Hematopoietic multipotent progenitor cell (in vitro differentiated cells): ENCODE data around the gene WDR31. TPM values are rescaled to one million over a fixed set of nuclear protein-coding genes. Genes with fewer than 3 reads are reported as not detected.
"Not testable (repeated sequence)": the region's sequence is repeated elsewhere in the genome, so short reads cannot be mapped to it uniquely, and the experiment has no call there.

Experiments used
- DNase-seq, 3 donors: peaks; one replicate each; pipeline ENCODE4 v3.0.0-alpha.2; 2011 to 2015; ENCODE audit warnings: low read depth in 2 of 3, low spot score in 2 of 3
- total RNA-seq: library from RNA; depleted of rRNA; stranded (reverse); fragments of >200 nt; gene quantifications from one replicate; pipeline ENCODE4 v1.2.3, GENCODE V29; 2012

WDR31 gene
- 3.2 TPM for total RNA-seq

DNA sequence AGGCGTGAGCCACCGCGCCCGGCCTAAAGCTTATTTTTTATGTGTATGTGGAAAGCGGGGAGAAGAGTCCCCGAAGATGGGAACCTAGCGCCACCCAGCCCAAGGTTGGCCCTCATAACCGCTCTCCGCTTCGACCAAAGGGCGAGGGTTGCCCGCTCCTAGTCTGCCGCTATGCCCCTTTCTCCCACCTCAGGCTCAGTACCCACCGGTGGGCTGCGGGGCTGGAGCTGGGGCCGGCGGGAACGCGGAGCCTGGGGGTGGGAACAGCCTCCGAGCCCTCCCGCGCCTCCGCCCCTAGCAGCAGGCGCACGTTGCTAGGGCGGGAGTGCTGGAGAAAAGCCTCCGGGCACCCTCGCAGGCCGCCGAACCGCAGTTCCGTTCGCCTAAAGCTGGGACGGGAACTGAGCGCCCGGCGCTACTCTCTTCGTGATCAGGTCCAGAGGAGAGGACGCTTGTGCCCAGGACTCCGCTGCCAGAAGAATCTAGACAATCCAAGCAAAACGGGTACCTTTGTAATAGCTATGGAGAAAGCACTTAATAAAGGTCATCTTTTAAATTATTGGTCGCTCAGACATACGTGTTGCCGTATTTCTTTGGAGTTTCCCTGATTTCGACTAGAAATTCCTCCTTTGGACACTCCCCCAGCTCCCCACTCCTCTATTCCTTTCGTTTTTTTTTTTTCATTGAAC, at the start of gene WDR31:
TSS of gene WDR31 (minus strand) at position 265 of the 689 bp plus-strand sequence. CDS start 8,253 bp downstream, outside the sequence.
- peak; percentile 65 to 84 (median 83) for DNase-seq

DNA sequence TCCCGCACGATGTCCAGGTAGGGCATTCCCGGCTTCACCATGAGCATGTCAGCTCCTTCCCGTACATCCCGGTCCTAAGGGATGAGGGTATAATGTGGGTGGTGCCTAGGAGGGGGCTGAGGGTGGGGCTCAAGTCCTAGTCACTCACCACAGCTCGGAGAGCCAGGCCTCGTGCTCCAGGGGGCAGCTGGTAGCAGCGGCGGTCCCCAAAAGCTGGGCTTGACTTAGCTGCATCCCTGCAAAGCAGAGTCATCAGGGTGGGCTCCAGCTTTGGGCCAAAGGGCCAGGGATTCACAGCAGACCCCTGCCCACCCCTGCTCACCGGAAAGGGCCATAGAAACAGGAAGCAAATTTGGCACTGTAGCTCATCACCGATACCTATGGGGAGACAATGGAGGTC, 49.4 kb upstream of the WDR31 start:
- DNase-seq: no peak

DNA sequence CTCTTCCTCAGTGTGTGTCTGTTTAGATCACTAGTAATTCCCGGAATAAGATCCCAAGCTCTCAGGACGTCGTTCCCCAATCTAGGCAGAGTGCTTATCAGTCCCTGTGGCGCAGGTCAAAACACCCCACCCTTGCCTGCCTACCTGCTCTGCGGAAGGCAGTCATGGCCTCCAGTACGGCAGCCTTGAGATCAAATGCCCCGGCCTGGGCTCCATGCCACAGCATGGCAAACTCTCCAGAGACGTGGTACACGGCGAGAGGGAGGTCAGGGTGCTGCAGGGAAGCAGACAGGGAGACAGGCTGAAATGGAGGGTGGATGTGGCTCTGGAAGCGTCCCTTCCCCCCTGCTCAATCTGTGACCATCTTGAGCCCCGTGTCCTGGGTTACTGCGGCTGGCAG, 48.8 kb upstream of the WDR31 start:
- DNase-seq: no peak

DNA sequence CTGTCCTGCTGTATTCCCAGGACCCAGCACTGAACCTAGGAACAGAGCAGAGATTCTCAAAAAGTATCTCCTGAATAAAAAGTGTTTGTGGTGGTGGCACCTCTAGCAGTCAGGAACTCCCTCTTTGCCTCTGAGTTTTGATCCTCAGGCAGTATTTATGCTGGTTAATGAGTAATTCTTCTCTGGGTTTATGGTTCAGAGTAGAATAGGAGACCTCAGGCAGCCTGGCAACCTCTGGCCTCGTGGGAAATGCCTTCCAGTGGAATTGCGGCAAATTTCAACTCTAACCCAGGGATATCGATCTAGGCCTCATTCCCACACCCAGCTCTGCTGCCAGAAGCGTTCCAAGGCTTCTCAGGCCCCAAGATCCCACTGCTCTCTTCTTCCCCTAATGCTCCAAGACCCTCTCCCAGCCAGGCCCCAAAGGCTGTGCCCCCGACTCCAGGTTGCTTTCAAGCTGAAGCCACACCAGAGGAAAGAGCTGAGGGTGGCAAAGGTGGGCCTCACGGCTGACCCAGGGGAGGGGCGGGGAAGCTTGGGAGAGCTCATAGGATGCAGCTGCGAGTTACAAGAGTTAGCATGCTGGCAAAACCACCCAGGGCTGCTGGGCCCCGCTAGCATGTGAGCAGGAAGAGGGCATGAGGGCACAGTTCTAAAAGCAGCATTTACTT, 47.6 kb upstream of the WDR31 start:
- DNase-seq: no peak

DNA sequence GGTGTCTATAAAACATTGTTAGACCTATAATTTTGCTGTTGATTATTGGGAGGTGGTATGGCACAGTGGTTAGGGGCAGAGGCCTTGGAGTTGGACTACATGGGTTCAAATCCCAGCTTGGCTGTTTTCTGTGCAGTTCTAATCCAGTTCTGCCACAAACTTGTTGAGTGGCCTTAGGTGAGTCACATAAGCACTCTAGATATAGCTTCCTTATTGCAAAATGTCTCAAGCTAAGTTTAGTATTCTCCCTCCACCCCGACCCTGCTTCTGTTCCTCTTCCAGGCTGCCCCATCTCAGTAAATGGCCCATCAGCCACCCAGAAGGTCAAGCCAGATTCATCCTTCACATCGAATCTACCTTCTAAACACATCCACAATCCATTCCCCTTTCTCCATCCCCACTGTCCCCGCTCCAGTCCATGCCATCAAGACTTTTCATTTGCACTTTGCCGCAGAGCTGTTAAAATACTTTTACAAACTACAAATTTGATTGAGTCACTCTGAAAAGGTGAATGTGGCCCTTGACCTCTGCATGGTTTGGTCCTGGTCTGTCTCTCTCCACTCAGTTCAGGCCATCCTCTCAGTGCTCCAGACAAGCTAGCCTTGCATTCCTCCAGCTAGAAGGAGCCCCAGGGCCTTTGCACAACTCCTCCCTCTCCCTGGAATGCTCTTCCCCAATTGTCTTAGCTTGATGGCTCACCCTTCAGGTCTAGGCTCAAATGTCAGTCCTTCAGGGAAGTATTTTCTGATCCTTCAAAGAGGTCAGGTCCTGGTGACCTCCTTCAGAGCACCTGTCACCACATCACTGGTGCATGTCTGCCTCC, 46.7 kb upstream of the WDR31 start:
- DNase-seq: no peak

DNA sequence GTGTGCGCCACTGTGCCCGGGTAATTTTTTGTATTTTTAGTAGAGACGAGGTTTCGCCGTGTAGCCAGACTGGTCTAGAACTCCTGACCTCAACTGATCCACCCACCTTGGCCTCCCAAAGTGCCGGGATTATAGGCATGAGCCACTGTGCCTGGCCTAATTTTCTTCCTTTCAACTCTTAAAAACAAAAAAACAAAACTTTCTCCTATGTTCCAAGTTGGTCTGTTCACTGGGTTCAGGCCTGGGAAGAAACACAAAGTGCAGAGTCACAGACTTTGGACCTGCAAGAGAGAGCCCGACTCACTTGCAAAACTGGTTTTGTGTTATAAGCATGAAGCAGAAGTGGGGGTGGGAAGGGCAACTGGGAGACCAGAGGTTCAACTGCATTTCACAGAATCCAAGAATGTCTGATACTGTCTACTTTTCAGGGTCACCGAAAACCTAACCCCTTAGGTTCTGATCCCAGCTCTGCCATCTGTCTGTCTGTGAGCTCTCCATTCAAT, 41.9 kb upstream of the WDR31 start:
- no peak for DNase-seq

DNA sequence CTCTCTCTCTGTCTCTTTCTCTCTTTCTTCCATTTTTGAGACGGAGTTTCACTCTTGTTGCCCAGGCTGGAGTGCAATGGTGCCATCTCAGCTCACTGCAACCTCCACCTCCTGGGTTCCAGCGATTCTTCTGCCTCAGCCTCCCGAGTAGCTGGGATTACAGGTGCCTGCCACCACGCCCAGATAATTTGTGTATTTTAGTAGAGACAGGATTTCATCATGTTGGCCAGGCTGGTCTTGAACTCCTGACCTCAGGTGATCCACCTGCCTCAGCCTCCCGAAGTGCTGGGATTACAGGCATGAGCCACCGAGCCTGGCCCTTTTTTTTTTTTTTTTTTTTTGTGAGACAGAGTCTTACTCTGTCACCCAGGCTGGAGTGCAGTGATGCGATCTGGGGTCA, 41.4 kb upstream of the WDR31 start:
- DNase-seq: not testable (repeated sequence)

DNA sequence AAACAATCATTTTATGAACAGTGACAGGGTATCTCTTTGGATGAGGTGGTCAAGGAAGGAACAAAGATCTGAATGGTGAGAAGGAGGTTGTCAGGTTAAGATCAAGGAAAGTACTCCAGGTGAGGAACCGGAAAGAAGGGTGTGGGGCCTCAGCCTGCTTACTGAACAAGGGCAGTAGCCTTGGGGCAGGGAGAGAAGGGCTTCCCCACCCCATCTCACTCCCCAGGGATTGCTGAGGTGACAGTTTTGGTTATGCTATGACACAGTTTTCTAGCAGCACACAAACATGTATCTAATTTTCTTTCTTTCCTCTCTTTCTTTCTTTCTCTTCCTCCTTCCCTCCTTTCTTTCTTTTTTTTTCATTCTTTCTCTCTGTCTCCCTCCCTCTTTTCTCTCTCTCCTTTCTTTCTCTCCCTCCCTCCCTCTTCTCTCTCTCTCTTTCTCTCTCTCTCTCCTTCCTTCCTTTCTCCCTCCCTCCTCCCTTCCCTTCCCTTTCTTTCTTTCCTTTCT, 40.8 kb upstream of the WDR31 start:
- DNase-seq: no peak

DNA sequence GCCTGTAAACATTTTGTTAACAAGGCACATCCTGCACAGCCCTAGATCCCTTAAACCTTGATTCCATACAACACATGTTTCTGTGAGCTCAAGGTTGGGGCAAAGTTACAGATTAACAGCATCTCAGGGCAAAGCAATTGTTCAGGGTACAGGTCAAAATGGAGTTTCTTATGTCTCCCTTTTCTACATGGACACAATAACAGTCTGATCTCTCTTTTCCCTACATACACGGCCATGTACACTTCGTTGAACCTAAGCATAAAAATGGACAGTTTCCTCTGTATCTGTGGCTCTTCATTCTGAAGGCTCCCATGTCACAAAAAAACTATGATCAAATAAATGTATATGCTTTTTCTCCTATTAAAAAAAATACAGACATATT, 39.7 kb upstream of the WDR31 start:
- DNase-seq: not testable (repeated sequence)

DNA sequence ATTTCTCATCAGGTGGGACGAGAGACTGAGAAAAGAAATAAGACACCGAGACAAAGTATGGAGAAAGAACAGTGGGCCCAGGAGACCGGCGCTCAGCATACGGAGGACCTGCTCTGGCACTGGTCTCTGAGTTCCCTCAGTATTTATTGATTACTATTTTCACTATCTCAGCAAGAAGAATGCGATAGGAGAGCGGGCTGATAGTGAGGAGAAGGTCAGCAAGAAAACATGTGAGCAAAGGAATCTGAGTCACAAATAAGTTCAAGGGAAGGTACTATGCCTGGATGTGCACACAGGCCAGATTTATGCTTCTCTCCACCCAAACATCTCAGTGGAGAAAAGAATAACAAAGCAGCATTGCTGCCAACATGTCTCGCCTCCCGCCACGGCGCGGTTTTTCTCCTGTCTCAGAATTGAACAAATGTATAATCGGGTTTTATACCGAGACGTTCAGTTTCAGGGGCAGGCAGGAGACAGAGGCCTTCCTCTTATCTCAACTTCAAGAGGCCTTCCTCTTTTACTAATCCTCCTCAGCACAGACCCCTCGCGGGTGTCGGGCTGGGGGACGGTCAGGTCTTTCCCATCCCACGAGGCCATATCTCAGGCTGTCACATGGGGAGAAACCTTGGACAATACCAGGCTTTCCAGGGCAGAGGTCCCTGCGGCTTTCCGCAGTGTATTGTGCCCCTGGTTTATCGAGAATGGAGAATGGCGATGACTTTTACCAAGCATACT, 39.2 kb upstream of the WDR31 start:
- DNase-seq: peak in 2 of 3 donors; percentile 17 to 33

DNA sequence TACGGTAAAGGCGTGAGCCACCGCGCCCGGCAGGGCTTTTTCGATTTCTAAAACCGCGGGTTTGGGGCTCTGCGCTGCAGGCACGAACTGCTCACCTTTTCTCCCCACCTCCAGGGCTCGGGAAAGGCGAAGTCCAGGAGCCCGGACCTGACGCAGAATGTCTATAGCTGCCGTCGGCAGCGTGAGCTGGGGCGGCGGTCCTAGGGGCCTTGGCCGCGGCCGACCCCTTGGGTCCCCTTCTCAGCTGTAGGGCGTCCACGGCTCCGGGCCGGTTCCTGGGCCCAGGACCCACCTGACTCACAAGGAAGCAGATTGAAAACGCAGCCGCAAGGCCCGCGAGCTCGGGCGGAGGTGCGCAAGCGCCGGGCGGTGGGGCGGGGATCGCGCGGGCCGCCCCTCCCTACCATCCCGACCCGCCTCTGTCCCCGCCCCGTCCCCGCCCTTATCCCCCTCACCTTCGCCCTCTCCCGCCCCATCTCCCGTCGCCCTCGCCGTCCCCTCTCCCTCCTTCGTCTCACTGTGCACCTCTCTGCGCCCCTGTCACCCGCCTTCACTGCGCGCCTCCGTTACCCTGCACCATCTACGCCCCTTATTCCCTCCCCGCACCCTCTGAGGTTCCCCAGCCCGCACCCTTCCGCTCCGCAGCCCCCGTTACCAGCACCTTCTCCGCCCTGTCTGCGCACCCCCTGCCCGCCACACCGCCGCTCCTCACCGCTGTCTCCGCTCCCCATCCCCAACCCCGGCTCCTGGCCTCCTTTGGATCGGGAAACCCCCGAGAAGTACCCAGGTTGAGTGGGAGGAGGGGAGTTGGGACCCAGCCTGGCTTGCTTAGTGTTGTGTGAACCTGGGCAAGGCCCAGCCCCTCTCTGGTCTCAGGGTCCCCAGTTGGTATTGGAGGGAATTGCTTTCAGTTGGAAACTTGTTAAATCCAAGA, 36.8 kb upstream of the WDR31 start, which contains the start of gene HDHD3:
TSS of gene HDHD3 (minus strand) at position 353 of the 934 bp plus-strand sequence. CDS start 2,632 bp downstream, outside the sequence.
- DNase-seq: peak; percentile 63 to 89 (median 86)

DNA sequence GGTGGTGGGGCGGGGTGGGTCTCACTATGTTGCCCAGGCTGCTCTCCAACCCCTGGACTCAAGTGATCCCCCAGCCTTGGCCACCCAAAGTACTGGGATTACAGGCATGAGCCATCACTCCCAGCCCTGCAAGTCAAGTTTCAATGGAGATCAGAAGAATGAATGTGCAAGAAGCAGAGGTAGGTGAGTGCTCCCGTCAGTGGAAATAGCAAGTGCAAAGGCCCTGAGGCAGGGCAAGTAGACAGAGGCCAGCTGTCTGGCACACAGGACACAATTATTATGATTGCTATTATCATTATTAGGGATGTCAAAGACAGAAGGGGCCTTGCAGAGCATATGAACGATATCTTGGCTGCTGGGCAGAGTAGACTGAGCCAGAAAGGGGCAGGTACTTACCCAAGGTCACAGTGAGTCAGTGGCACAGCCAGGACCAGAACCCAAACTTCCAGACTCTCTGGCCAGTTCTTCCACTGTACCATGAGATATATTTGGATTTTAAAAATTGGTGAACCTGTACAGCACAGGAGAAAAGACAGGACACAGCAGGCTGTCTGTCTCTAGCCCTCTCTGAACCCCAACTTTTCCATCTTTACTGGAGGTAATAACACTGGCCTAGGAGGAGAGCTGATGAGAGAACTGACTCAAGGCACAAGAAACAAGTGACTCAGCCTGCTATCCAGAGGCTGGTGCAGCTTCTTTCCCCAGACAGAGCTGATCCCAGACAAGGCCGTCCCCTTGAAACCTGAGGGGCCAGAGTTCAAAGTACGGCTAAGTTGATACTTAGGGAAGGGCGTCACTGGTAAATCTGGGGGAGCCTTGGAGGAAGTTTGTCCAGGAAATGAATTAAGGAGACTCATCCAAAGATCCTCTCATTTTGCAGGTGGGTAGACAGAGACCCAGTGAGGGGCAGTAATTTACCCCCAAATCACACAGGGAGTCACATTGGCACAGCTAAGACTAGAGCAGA, 35.3 kb upstream of the WDR31 start:
- DNase-seq: no peak

DNA sequence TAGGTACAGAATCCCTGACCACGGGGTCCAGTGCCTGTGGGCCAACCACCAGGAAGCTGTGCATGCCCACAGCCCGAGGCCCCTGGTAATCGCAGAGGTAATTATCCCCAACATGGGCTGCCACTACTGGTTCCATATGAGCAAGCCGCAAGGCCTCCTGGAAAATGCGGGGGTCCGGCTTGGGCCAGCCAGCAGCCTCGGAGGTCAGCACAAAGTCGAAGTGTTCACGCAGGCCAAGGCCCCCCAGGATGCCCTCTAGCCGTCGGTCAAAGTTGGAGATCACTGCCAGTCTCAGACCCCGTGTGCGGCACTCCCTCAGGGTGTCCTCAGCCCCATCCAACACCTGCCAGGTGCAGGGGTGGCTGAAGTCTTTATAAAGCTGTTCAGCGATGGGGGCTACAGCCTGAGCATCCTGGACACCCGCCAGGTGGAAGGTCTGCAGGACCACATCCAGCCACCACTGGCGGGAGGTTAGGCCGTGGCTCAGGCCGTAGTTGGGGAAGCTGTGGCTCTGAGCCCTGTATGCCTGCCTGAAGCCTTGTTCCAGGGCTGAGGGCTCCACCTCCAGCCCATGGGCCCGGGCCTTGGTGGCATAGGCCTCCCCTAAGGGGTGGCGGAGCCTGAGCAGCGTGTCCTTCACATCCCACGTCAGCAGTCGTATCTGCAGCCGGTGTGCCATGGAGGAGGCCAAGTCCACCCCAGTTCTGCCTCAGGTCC, 33.8 kb upstream of the WDR31 start:
- no peak for DNase-seq

DNA sequence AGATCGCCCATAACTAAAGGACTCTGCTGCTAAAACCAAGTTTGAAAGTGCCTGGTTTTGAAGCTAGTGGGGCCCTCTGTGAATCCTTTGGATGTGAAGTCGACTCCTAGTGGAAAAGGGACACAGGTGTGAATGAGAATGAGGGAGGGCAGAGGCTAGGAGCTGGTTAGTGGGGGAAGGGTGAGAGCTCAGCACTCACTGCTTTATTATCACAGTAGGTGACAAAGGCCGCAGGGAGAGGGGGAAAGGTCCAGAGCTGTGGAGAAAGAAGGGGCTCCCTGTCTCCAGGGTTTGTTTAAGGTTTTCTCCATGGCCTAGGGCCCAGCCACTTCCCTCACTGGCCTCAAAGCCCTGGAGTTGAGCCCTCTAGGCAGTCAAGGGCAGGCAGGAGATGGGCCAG, 33.2 kb upstream of the WDR31 start:
- no peak for DNase-seq

DNA sequence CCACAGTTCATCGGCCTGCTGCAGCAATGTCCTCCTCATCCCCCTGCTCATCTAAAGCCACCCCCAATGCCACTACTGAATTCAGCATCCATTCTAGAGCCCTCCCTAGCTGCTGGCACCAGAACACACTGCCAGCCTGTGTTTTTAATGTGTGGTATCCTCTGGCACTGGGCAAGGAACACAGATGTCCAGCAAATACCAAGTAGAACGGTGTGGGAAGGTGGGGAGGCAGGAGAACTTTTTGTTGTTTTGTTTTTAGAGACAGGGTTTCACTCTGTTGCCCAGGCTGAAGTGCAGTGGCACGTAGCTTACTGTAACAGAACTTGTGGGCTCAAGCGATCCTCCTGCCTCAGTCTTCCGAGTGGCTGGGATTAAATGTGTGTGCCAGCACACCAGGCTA, 32.0 kb upstream of the WDR31 start:
- no peak for DNase-seq

DNA sequence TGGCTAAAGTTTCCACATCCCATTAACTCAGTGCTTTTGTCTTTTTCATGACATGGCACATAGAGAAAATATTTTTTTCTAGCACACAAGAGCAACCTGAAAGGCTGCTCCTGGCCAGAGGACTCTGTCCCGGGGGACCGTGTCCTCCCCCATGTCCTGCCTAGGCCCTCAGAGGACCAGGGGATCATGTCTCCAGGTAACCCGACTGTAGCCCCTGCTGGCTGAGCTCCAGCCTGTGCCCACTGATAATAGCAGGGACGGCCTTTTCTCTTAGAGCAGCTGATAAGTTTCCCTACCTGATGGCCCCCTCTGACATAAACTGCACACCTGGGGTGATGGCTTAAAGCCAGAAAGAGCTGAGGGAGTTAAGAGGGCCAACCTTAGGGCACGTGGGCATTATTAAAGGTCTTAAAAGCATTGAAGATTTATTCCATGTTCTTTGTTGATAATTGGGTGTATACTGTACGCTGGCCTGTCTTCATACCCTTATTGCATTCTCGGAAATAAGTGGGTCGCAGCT, 30.8 kb upstream of the WDR31 start:
- no peak for DNase-seq

DNA sequence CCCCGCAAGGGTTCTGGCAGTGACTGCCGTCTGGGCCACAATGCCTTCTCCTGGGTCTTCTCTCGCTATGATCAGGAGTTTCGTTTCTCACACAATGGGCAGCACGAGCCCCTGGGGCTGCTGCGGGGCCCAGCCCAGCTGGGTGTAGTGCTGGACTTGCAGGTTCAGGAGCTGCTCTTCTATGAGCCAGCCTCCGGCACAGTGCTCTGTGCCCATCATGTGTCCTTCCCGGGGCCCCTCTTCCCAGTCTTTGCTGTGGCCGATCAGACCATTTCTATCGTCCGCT, 29.7 kb upstream of the WDR31 start:
- DNase-seq: no peak
